ENCODE data around the gene DNM1. TPM values are rescaled to one million over a fixed set of nuclear protein-coding genes. Genes with fewer than 3 reads are reported as not detected.

The DNM1 gene
- polyA plus RNA-seq, 3 donors: 0.05 to 4.9 (median 0.56) TPM

GRCh38 chr9:128161215-128161902 lies 41.8 kb upstream of the DNM1 start:
- Histone ChIP-seq H2AFZ (ENCODE audit: insufficient read depth, low read depth, low read length, poor library complexity, severe bottlenecking) (no peak overlapping the region), H3K36me3 (replicated peaks in 1 of 2; ENCODE audit: control insufficient read depth in 1 of 2, insufficient read depth in 2 of 2, low read length in 2 of 2) (peaks cover 23 to 30% of the 10 kb centered on the region in 2 donors), H3K27me3 (ENCODE audit: control insufficient read depth in 2 of 2, insufficient read depth in 2 of 2, low read length in 2 of 2) (no peaks in the 10 kb centered on the region), H3K4me1 (ENCODE audit: control insufficient read depth in 1 of 2, insufficient read depth in 2 of 2, low read length in 2 of 2) (peaks cover 16 to 20% of the 10 kb centered on the region in 2 donors), H3K4me3 (replicated peaks in 1 of 3; ENCODE audit: low read depth in 2 of 3, low read length in 3 of 3) (peak overlapping the region in 1 of 3 experiments; percentile 94), H3K79me2 (ENCODE audit: insufficient read depth, low read length) (peaks cover 8% of the 10 kb centered on the region), H3K4me2 (replicated peaks; ENCODE audit: extremely low read depth, low read length, poor library complexity, severe bottlenecking) (peak overlapping the region; percentile 100), H3K27ac (ENCODE audit: low read depth in 1 of 2, low read length in 2 of 2) (no peak overlapping the region), H4K20me1 (ENCODE audit: insufficient read depth, low read length) (no peaks in the 10 kb centered on the region), H3K9ac (ENCODE audit: insufficient read depth, low read length, poor library complexity, severe bottlenecking) (no peak overlapping the region), H3K9me3 (replicated peaks in 1 of 2; ENCODE audit: control insufficient read depth in 1 of 2, insufficient read depth in 1 of 2, low read length in 2 of 2) (no peaks in the 10 kb centered on the region)
- Mint-ChIP-seq H3K27ac (no peak overlapping the region), H3K4me3 (peak overlapping the region in 1 of 2 donors; percentile 79), H3K9me3 (no peaks in the 10 kb centered on the region), H3K36me3 (peaks cover 22 to 36% of the 10 kb centered on the region in 2 donors), H3K27me3 (ENCODE audit: low read depth in 3 of 3) (peaks cover 0 to 5% (median 0%) of the 10 kb centered on the region in 3 donors), H3K4me1 (peaks cover 15% of the 10 kb centered on the region)
- intact Hi-C loops (cut with micrococcal nuclease): loop anchor here in 1 of 2 donors (2.0 kb wide), 1 partner anchor 57 kb away; no protein-coding TSS in a partner anchor
- DNase-seq: no peak
- TF ChIP-seq, protein P1, sequence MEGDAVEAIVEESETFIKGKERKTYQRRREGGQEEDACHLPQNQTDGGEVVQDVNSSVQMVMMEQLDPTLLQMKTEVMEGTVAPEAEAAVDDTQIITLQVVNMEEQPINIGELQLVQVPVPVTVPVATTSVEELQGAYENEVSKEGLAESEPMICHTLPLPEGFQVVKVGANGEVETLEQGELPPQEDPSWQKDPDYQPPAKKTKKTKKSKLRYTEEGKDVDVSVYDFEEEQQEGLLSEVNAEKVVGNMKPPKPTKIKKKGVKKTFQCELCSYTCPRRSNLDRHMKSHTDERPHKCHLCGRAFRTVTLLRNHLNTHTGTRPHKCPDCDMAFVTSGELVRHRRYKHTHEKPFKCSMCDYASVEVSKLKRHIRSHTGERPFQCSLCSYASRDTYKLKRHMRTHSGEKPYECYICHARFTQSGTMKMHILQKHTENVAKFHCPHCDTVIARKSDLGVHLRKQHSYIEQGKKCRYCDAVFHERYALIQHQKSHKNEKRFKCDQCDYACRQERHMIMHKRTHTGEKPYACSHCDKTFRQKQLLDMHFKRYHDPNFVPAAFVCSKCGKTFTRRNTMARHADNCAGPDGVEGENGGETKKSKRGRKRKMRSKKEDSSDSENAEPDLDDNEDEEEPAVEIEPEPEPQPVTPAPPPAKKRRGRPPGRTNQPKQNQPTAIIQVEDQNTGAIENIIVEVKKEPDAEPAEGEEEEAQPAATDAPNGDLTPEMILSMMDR (IDR thresholded peaks at IDR 0.05): no peak
- WGBS (ENCODE audit: insufficient coverage): 96% methylated on average over 12 of the region's 13 CpGs

- H3K4me3 Mint-ChIP-seq: no peak overlapping the region
- H3K9me3 Mint-ChIP-seq: no peaks in the 10 kb centered on the region
- no peaks in the 10 kb centered on the region for H4K20me1 ChIP-seq (ENCODE audit: insufficient read depth, low read length)
- H3K4me1 ChIP-seq (ENCODE audit: control insufficient read depth in 1 of 2, insufficient read depth in 2 of 2, low read length in 2 of 2): peaks cover 16 to 20% of the 10 kb centered on the region in 2 donors
- no peak for DNase-seq
- H3K27ac Mint-ChIP-seq: peak overlapping the region in 3 of 7 donors; percentile 4 to 31 (median 22)
- peaks cover 15% of the 10 kb centered on the region for H3K4me1 Mint-ChIP-seq
- 100% methylated on average over 5 of the region's 10 CpGs for WGBS (ENCODE audit: insufficient coverage)
- H3K27me3 ChIP-seq (ENCODE audit: control insufficient read depth in 2 of 2, insufficient read depth in 2 of 2, low read length in 2 of 2): no peaks in the 10 kb centered on the region
- H3K4me3 ChIP-seq (replicated peaks in 1 of 3; ENCODE audit: low read depth in 2 of 3, low read length in 3 of 3): no peak overlapping the region
- intact Hi-C loops (cut with micrococcal nuclease): no loop called here
- peaks cover 34 to 41% of the 10 kb centered on the region in 2 donors for H3K36me3 ChIP-seq (replicated peaks in 1 of 2; ENCODE audit: control insufficient read depth in 1 of 2, insufficient read depth in 2 of 2, low read length in 2 of 2)
- no peak overlapping the region for H3K9ac ChIP-seq (ENCODE audit: insufficient read depth, low read length, poor library complexity, severe bottlenecking)
- H3K79me2 ChIP-seq (ENCODE audit: insufficient read depth, low read length): peaks cover 8% of the 10 kb centered on the region
- H3K27me3 Mint-ChIP-seq (ENCODE audit: low read depth in 3 of 3): peaks cover 0 to 5% (median 0%) of the 10 kb centered on the region in 3 donors
- no peaks in the 10 kb centered on the region for H3K9me3 ChIP-seq (replicated peaks in 1 of 2; ENCODE audit: control insufficient read depth in 1 of 2, insufficient read depth in 1 of 2, low read length in 2 of 2)
- no peak overlapping the region for H3K4me2 ChIP-seq (replicated peaks; ENCODE audit: extremely low read depth, low read length, poor library complexity, severe bottlenecking)
- TF ChIP-seq, protein P1 (IDR thresholded peaks at IDR 0.05): no peak
- no peak overlapping the region for H3K27ac ChIP-seq (ENCODE audit: low read depth in 1 of 2, low read length in 2 of 2)
- H3K36me3 Mint-ChIP-seq: peaks cover 32 to 46% of the 10 kb centered on the region in 2 donors
- no peak overlapping the region for H2AFZ ChIP-seq (ENCODE audit: insufficient read depth, low read depth, low read length, poor library complexity, severe bottlenecking)
These were observed 40.8 kb upstream of the DNM1 start for GRCh38 chr9:128162215-128163026.
